Thyroid gland (tissue), 4 donors: Measurements from ENCODE around the gene MKRN3.

Experiments
- CTCF ChIP-seq, 6 experiments: fragments of 200-600 bp in 3 of 6; fragments of 450-650 bp in 3 of 6; sonication (generic) in 3 of 6; IDR thresholded peaks; one replicate each; pipeline ENCODE4 v1.5.1; 2016 to 2019; ENCODE audit warnings: antibody characterized with exemption in 6 of 6, mild to moderate bottlenecking in 2 of 6, inconsistent platforms in 1 of 6, moderate library complexity in 1 of 6
- POLR2A ChIP-seq, 2 donors: fragments of 450-650 bp; IDR thresholded peaks; one replicate each; pipeline ENCODE4 v1.6.1; 2017; ENCODE audit warnings: antibody characterized with exemption in 2 of 2, mild to moderate bottlenecking in 2 of 2, moderate library complexity in 1 of 2

GRCh38 chr15:23602124-23602523, 36.6 kb downstream of the MKRN3 start:
- TF ChIP-seq CTCF (IDR thresholded peaks at IDR 0.05), result no peak
- no peak for TF ChIP-seq POLR2A (IDR thresholded peaks at IDR 0.05)
